HL-60 (cell line): ENCODE measurements around the gene ADCY3.

ENCODE experiments used
- DNase-seq, 2 experiments: peaks; one replicate each; pipeline ENCODE4 v3.0.0-alpha.2; 2010 to 2020; ENCODE audit warnings: low read depth in 1 of 2, low spot score in 1 of 2
- H3K27ac ChIP-seq: fragments of 250-450 bp; sonication (Bioruptor Pico); replicated peaks from 2 replicates; pipeline ENCODE4 v1.5.1; 2020; ENCODE audit warnings: mild to moderate bottlenecking, moderate library complexity
- H3K27me3 ChIP-seq: fragments of 250-450 bp; sonication (Bioruptor Pico); 2 replicates; pipeline ENCODE4 v1.5.1; 2021; ENCODE audit warnings: mild to moderate bottlenecking, moderate library complexity; ENCODE audit not compliant: insufficient read depth, poor library complexity, severe bottlenecking
- H3K4me3 ChIP-seq: replicated peaks from 2 replicates; pipeline ENCODE4 v1.5.1; 2011; ENCODE audit warnings: mild to moderate bottlenecking, control low read depth, low read length; ENCODE audit not compliant: insufficient read depth
- GABPA ChIP-seq: IDR thresholded peaks from 2 replicates; pipeline ENCODE4 v1.6.1; 2012; ENCODE audit warnings: low read depth
- POLR2AphosphoS5 ChIP-seq: IDR thresholded peaks from 2 replicates; pipeline ENCODE4 v1.6.1; 2012; ENCODE audit warnings: low read depth
- SPI1 ChIP-seq: IDR thresholded peaks from 2 replicates; pipeline ENCODE4 v1.6.1; 2012; ENCODE audit warnings: low read depth, mild to moderate bottlenecking, borderline replicate concordance
- TF ChIP-seq, protein P1 (sequence below): IDR thresholded peaks from 2 replicates; pipeline ENCODE4 v1.6.1; 2012; ENCODE audit warnings: low read depth; ENCODE audit not compliant: insufficient replicate concordance
- TF ChIP-seq, protein P2 (sequence below): IDR thresholded peaks from one replicate; pipeline ENCODE4 v1.5.1; 2011; ENCODE audit warnings: low read length, control low read depth, inconsistent platforms; ENCODE audit not compliant: insufficient read depth

ADCY3 gene

DNA sequence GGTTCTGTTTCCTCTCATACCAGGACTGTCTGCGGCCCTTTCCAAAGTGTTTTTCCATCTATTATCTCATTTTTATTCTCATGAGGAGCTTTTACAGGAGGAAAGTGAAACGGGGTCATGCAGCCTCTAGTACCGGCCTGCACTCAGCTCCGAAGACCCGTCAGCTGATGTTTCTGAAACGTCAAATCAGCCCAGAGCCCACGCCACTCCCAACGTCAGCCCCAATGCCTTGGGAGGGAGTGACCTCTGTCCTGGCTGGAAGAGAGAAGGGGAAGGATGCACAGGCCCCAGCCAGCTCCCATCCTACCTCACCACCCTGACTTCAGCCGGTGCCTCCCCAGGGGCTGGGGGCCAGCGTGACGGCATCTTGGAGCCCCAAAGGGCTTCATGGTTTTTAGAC is 58.5 kb downstream of the ADCY3 start:
- TF ChIP-seq GABPA = no peak
- TF ChIP-seq, protein P1, sequence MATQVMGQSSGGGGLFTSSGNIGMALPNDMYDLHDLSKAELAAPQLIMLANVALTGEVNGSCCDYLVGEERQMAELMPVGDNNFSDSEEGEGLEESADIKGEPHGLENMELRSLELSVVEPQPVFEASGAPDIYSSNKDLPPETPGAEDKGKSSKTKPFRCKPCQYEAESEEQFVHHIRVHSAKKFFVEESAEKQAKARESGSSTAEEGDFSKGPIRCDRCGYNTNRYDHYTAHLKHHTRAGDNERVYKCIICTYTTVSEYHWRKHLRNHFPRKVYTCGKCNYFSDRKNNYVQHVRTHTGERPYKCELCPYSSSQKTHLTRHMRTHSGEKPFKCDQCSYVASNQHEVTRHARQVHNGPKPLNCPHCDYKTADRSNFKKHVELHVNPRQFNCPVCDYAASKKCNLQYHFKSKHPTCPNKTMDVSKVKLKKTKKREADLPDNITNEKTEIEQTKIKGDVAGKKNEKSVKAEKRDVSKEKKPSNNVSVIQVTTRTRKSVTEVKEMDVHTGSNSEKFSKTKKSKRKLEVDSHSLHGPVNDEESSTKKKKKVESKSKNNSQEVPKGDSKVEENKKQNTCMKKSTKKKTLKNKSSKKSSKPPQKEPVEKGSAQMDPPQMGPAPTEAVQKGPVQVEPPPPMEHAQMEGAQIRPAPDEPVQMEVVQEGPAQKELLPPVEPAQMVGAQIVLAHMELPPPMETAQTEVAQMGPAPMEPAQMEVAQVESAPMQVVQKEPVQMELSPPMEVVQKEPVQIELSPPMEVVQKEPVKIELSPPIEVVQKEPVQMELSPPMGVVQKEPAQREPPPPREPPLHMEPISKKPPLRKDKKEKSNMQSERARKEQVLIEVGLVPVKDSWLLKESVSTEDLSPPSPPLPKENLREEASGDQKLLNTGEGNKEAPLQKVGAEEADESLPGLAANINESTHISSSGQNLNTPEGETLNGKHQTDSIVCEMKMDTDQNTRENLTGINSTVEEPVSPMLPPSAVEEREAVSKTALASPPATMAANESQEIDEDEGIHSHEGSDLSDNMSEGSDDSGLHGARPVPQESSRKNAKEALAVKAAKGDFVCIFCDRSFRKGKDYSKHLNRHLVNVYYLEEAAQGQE = no peak
- TF ChIP-seq SPI1 = no peak
- Histone ChIP-seq H3K27me3 (no peaks in the 10 kb centered on the region), H3K27ac (no peak overlapping the region), H3K4me3 (no peak overlapping the region)
- DNase-seq = no peak

DNA sequence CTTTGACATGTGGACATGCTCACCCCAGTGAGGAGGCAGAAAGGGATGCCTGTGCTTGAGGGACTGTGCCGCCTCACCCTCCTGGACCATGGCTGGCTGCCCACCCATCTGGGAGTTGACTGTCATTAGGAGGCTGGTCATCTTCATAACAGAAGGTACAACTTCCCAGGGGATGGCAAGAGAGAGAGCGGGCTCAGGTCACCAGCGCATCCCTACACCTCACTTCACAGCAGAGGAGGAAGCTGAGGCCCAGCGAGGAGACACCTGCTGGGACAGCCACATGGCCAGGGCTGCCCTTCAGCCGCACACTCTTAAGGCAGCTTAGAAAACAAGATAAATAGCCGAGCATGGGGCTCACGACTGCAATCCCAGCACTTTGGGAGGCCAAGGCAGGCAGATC is 59.4 kb downstream of the ADCY3 start:
- no peaks in the 10 kb centered on the region for H3K27me3 ChIP-seq
- DNase-seq = no peak
- TF ChIP-seq POLR2AphosphoS5 (no peak), SPI1 (no peak)
- H3K4me3 ChIP-seq = no peak overlapping the region
- no peak overlapping the region for H3K27ac ChIP-seq

DNA sequence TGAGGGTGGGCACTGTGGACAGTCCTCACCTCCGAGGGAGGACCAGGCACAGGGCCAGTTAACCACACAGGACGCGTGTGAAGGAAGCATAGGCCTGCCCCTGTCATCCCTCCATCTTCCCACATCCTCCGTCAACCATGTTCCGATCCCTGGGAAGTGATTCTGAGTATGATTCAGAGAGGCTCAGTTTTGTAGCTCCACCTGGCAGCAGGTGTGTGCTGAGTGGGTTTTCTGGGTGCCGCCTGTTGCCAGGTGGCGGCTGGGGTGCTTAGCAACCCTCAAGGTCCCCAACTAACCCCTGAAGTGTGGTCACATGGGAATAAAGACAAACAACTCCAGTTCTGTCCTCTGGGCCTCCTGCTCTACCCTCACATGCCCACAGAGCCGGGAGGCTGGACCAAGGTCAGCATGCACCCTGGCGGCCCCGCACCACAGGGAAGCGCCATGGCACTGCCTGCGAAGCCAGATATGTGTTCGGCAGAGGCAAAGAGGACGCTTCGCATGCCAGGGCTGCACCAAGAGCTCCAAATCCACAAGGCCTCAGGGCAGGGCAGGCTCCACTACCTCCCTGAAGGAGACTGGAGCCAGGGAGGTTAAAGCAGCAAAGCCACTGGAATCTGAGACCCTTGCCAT is 60.0 kb downstream of the ADCY3 start:
- no peak for DNase-seq
- Histone ChIP-seq H3K27me3 (no peaks in the 10 kb centered on the region), H3K4me3 (no peak overlapping the region), H3K27ac (no peak overlapping the region)
- TF ChIP-seq, protein P1 = no peak
- TF ChIP-seq SPI1 (no peak), GABPA (no peak), POLR2AphosphoS5 (no peak)
- TF ChIP-seq, protein P2, sequence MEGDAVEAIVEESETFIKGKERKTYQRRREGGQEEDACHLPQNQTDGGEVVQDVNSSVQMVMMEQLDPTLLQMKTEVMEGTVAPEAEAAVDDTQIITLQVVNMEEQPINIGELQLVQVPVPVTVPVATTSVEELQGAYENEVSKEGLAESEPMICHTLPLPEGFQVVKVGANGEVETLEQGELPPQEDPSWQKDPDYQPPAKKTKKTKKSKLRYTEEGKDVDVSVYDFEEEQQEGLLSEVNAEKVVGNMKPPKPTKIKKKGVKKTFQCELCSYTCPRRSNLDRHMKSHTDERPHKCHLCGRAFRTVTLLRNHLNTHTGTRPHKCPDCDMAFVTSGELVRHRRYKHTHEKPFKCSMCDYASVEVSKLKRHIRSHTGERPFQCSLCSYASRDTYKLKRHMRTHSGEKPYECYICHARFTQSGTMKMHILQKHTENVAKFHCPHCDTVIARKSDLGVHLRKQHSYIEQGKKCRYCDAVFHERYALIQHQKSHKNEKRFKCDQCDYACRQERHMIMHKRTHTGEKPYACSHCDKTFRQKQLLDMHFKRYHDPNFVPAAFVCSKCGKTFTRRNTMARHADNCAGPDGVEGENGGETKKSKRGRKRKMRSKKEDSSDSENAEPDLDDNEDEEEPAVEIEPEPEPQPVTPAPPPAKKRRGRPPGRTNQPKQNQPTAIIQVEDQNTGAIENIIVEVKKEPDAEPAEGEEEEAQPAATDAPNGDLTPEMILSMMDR = no peak

DNA sequence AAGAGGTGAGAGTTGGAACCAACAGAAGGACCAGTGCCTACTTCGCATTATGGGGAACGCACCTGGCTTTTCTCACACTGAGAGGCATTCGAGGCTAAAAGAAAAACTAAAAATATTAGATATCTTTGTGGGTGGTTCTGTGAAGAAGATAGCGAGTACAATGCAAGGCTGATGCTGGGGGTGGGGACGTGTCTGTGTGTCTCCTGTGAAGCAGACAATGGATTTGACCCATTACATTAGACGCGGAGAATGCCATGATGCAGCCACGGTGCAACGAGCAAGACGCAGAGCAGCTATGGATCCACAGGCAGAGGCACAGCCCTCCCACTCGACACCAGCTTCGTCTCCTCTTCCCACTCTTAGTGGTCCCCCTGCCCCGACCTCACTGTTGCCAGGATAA is 61.0 kb downstream of the ADCY3 start:
- Histone ChIP-seq H3K27me3 (no peaks in the 10 kb centered on the region), H3K27ac (no peak overlapping the region), H3K4me3 (no peak overlapping the region)
- no peak for DNase-seq
- TF ChIP-seq, protein P2 = no peak
- TF ChIP-seq SPI1 (no peak), POLR2AphosphoS5 (no peak), GABPA (no peak)
- TF ChIP-seq, protein P1 = no peak
